Erythroblast (primary cell): ENCODE data around the gene RTP5.
A peak's percentile ranks its signal among the peaks of the same experiment; 100 is the strongest.

Source experiments
- DNase-seq, 2 experiments: peaks; one replicate each; lab custom pipeline; 2025; lab: John Stamatoyannopoulos, UW
- GATA1 ChIP-seq: IDR thresholded peaks from 2 replicates; pipeline ENCODE4 v1.6.1; 2011; ENCODE audit warnings: low read depth, mild to moderate bottlenecking, control low read depth, low read length, moderate library complexity
- POLR2A ChIP-seq: IDR thresholded peaks from 2 replicates; pipeline ENCODE4 v1.6.1; 2011; ENCODE audit warnings: mild to moderate bottlenecking, low read length

RTP5 gene

DNA sequence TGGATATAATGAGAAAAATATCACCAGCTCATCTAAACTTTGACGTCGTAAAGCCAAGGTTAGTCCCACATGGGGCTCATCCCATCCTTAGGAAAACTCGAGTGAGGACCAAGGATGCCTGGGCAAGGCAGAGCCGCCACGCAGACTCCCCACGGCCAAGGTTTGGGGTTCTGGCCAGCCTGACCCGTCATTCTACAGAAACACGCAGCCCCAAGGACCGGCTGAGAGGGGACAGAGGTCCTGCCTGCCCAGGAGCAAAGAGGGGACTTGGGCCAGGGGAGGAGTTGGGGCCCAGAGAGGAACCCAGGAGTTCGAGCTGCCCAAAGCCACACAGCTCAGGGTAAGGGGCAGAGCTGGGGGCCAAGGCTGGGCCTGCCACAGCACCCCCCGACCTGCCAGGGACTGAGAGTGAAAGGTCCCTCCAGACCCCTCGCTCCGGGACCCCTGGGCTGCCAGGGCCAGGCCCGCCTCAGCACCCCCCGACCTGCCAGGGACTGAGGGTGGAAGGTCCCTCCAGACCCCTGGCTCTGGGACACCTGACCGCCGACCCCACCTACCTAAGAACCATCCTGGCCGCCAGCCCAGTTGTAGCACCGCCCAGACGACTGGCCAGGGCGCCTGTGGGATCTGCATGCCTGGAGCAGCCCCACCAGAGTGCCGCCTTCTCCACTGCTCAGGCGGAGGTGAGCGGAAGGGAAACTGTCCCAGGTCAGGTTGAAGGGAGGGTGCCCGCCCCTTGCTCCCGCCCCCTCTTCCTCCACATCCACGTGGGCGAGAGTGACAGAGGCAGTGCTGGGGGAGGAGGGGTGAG lies 11.1 kb upstream of the RTP5 start, which contains the start of gene PDCD1:
Gene PDCD1, minus strand, starts transcription at position 689 of the 811 bp plus-strand sequence. Its CDS starts 56 bp downstream, at position 633.
- TF ChIP-seq GATA1, result no peak
- TF ChIP-seq POLR2A, result no peak
- no peak for DNase-seq

DNA sequence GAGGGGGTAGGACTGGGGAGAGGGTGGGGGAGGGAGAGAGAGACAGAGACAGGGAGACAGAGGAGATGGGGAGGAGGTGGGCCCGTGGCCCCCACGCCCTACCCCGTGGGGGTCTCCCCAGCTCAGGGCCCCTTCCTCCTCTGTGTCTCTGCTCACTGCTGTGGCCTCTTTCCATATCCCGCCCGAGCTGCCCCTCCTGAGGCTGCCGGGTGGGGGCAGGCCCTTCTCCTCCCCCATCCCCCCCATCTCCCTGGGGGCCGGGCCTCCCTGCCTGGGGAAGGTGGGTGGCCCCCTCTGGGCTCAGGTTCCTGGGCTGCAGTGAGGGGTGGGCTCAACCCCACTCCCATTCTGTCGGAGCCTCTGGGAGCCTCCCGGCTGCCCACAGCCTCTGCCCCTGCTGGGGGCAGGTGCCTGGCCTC lies 10.5 kb upstream of the RTP5 start:
- DNase-seq, result no peak
- TF ChIP-seq GATA1, result no peak
- TF ChIP-seq POLR2A, result no peak

DNA sequence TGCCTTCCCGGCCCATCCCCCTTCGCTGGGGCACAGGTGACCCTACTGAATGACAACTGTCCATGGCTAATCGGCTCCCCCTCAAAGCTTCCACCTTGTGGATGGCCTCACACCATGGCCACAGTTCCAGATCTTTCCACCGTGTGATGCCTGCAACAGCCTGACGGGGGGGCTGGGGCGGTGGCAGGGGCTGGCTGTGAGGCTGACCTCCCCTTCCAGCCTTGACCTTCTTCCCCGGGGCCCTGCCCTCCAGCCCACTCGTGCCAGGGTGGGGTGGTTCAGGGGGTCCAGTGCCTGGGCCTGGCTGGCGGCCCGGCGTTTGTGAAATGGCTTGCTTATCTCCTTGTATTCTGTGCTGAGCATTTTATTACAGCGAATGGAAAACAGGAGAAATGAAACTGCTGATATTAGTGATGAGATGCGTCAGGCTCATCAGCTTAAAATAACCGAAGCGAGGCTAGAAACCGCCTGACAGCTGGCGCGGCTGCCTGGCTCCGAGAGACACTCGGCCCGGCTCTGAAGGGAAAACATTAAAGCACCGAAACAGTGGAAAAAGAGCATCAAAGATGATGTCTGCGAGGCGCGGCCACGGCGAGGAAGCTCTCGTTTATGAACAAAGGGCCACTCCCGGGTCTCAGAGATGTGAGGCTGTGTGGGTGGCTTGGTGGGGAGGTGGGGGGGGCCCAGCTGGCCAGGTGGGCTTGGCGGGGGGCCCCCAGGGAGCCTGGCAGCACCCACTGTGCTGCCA lies 9.9 kb upstream of the RTP5 start:
- DNase-seq, result no peak
- TF ChIP-seq POLR2A (no peak), GATA1 (no peak)

DNA sequence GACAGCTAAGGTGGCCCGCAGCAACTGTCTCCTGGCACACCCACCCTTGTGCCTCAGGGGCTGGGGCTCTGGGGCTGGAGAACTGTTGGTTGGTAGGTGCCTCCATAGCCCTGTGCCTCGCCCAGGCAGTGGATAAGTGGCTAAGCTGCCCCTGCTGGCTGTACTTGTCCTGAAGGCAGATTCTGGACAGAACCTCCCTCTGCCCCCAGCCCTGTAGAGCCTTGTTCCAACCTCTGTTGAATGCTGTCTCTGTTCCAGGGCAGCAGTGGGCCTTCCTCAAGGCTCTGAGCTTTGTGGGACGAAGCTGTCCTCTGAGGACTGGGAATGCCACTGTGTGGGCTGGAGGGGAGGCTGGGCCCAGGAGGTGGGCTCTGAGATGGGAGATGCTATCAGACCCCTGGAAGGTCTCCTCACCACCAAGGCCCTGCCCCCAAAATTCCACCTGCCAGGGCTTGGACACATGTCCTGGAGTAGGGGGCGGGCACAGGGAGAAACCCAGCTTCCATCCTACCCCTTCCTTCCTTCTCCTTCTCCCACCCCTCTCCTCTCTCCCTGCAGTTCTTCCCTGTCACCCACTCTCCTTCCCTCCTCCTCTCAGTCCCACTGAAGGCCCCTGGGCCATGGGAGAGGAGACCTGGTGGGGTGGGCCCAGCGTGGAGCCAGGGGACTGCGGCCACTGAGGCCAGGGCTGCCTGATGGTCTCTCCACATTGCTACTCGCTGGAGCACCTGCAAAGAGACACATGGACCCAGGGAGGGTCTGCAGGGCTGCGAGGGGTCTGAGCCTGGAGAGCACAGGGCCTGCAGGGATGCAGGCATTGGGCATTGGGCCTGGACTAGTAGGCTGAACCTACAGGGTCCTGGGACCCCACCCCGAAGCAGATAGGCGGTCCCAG lies 9.1 kb upstream of the RTP5 start:
- no peak for DNase-seq
- no peak for TF ChIP-seq POLR2A

DNA sequence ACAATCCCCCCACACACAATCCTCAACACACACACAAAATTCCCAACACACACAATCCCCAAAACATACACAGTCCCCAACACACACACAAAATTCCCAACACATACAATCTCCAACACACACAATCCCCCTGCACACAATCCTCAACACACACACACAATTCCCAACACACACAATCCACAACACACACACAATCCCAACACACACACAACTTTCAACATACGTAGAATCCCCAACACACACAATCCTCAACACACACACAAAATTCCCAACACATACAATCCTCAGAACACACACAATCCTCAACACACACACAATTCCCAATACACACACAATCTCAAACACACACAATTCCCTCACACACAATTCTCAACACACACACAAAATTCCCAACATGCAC lies 8.3 kb upstream of the RTP5 start:
- DNase-seq, result no peak
- TF ChIP-seq POLR2A (no peak), GATA1 (no peak)

DNA sequence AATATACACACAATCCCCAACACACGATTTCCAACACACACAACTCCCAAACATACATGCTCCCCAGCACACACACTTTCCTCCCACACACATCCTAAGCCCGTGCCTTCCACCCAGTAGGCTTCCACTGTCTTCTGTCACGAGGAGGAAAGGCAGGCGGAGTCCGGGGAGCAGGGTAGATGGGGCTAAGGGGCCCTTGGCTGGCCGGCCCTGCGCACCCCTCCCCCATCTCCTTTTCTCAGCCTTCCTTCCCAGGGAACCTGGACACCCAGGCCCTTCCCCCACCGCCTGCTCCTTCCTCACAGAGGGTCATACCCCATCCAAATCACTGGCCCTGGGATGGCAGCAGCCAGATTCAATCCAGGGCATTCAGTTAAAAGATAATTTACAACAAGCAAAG lies 7.4 kb upstream of the RTP5 start:
- no peak for DNase-seq
- TF ChIP-seq POLR2A (no peak), GATA1 (no peak)

DNA sequence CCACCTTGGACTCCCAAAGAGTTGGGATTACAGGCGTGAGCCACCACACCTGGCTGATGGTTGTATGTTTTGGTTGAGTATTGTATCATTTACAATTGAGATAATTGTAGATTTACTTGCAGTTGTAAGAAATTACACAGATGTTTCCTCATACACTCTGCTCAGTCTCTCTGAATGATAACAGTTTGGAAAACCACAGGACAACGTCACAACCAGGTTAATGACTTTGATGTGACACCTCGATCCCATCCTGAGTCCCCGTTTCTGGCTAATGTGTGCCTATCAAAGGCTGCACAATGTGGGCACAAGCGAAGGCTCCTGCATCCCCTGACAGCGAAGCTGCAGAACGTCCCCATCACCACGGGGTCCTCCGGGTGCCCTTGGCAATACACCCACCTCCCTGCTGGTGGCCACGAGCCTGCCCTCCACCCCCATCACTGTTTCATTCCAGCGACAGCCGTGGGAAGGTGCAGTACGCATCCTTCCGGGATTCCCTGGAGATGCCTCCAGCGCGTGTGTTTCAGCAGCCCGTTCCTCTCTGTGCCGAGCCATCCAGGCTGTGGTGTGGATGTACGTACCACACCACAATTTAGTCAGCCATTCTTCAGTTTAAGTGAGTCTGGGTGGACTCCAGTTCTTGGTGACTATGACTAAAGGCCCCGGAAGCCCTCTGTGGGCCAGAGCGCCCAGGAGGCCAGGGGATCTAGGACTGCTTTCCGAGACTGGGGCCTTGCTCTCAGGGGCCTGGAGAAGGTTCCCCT lies 6.6 kb upstream of the RTP5 start:
- TF ChIP-seq GATA1 (no peak), POLR2A (no peak)
- no peak for DNase-seq

DNA sequence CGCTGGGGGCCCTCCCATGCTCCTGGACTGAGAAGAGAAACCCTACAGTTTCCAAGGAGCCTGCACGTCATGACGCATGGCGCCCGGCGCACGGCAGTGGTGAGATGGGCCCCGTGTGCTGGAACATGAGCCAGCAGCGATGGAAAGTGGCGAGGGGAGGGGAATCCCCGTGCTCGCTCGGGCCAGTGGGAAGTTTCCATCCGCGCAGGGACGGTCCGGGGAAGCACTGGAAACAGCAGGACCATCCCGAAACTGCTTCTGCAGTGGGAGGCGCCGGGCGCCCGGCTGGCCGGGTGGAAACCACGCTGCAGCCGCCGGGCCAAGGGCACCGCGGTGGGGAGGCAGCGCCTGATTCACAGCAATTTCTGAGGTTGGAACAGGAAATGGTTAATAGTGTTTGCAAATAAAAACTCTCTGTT lies 6.0 kb upstream of the RTP5 start:
- DNase-seq, result no peak
- TF ChIP-seq GATA1 (no peak), POLR2A (no peak)

DNA sequence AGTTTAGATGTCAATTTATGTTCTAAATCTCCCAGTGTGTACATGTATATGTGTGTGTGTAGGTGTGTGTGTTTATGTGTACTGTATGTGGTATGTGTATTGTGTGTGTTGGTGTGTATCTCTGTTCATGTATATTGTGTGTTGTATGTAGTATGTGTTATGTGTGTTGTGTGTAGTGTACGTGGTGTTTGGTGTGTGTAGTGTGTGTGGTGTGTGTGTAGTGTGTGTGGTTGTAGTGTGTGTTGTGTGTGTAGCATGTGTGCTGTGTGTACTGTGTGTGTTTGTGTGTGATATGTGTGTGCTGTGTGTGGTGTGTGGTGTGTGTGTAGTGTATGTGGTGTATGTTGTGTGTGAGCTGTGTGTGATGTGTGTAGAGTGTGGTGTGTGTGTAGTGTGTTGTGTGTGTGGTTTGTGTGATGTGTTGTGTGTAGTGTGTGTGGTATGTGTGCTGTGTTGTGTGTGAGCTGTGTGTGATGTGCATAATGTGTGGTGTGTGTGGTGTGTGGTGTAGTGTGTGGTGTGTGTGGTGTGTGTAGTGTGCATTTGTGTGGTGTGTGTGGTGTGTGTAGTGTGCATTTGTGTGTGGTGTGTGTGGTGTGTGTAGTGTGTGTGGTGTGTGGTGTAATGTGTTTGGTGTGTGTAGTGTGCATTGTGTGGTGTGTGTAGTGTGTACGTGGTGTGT lies 5.2 kb upstream of the RTP5 start:
- no peak for DNase-seq
- TF ChIP-seq POLR2A (no peak), GATA1 (no peak)

DNA sequence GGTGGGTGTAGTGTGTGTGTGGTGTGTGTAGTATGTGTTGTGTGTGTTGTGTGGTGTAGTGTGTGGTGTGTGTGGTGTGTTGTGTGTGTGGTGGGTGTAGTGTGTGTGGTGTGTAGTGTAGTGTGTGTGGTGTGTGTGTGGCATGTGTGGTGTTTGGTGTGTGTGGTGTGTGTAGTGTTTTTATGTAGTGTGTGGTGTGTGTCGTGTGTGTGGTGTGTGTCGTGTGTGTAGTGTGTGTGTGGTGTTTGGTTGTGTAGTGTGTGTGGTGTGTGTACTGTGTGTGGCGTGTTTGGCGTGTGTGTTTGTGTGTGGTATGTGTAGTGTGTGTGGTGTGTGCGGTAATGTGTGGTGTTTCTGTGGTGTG lies 4.7 kb upstream of the RTP5 start:
- TF ChIP-seq GATA1, result no peak
- TF ChIP-seq POLR2A, result no peak
- no peak for DNase-seq

DNA sequence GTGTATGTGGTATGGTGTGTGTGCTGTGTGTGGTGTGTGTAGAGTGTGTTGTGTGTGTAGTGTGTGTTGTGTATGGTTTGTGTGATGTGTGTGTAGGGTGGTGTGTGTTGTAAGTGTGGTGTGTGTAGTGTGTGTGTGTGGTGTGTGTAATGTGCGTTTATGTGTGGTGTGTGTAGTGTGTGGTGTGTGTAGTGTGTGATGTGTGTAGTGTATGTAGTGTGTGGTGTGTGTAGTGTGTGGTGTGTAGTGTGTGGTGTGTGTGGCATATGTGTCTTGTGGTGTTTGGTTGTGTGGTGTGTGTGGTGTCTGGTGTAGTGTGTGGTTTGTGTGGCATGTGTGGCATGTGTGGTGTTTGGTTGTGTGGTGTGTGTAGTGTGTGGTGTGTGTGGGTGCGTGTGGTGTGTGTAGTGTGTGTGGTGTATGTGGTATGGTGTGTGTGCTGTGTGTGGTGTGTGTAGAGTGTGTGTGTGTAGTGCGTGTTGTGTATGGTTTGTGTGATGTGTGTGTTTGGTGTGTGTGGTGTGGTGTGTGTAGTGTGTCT lies 4.0 kb upstream of the RTP5 start:
- TF ChIP-seq GATA1 (no peak), POLR2A (no peak)
- peak; percentile 45 to 65 for DNase-seq

DNA sequence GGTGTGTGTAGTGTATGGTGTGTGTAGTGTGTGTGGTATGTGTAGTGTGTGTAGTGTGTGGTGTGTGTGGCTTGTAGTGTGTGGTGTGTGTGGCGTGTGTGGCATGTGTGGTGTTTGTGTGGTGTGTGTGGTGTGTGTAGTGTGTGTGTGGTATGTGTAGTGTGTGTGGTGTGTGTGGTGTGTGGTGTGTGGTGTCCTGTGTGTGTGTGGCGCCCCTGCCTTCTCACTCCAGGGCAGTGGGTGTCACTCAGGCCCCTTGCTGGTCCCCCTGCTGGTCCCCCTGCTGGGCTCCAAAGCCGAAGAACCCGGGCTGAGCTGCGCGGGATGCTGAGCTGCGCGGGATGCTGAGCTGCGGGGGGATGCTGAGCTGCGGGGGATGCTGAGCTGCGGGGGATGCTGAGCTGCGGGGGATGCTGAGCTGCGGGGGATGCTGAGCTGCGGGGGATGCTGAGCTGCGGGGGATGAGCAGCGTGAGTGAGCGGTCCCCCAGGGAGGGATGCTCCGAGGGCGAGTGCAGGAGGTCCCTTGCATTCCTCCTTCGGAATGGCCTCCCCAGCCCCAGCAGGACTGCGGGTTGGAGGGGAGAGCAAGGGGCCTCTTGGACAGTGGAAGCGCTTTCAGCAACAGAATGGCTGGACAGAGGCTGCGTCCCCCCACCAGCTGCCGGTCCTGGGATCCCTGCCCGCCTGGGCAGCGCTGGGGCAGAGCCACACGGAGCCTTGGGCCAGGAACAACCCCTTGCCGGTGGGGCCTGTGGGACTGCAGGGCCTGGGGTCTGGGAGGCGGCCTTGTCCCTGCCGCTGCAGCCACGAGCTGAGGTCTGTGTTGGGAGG lies 3.4 kb upstream of the RTP5 start:
- no peak for TF ChIP-seq GATA1
- no peak for TF ChIP-seq POLR2A
- peak; percentile 45 to 79 for DNase-seq
